SH-SY5Y (cell line): Measurements from ENCODE around the gene TMED1.

Source experiments
- GATA2 ChIP-seq: IDR thresholded peaks from 2 replicates; pipeline ENCODE4 v1.6.1; 2011; ENCODE audit warnings: mild to moderate bottlenecking, low read depth, low read length
- GATA3 ChIP-seq: IDR thresholded peaks from 2 replicates; pipeline ENCODE4 v1.6.1; 2011; ENCODE audit warnings: low read depth, mild to moderate bottlenecking, low read length, moderate library complexity

Gene TMED1

GRCh38 chr19:10846500-10847202 lies 10.6 kb upstream of the TMED1 start:
- TF ChIP-seq GATA2: no peak
- no peak for TF ChIP-seq GATA3

DNA sequence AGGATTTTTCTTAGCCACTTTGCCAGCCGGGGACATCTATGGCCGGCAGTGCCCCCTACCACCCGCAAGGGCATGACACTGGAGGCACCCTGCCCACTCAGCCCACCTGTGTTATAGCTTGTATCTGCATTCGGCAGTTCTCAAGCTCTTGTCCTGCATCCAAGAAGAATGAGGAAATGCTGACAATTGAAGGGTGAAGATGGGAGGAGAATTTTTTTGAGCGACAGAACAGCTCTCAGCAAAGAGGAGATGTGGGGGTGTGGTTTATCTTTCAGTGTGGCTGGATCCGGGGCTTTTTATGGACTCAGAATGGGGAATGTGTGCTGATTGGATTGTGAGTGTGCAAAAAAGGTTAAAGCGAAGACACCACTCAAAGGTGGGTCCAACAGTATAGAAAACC lies 6.8 kb upstream of the TMED1 start:
- no peak for TF ChIP-seq GATA3
- TF ChIP-seq GATA2: no peak

DNA sequence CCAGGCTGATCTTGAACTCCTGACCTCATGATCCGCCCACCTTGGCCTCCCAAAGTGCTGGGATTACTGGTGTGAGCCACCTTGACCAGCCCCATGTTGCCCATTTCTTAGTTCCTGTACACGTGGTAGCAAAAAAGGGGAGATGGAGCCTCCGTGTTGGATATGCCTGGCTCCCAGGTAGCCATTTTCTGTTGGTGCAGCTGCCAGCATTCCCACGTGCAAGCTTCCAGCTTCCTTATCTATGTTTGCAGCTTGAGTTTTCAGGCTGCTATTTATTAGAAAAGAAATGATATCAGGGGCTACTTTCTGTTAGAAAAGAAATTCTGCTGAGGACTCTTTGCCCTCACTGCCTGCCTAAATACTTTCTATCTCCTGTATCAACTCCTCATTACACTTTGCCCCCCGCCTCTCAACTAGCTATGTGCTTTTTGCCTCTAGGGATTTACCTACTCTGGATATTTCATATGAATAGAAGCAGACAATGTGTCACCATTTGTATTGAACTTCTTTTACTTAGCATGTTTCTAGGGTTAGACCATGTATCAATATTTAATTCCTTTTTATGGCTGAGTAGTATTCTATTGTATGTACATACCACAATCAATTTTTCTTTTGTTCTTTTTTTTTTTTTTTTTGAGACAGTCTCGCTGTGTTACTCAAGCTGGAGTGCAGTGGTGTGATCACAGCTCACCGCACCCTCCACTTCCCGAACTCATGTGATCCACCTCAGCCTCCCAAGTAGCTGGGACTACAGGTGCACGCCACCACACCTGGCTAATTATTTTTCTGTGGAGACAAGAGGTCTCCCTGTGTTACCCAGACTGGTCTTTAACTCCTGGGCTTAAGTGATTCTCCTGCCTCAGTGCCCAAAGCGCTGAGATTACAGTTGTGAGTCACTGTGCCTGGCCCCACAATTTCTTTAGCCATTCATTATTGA lies 3.4 kb upstream of the TMED1 start:
- TF ChIP-seq GATA2 (no peak), GATA3 (no peak)

DNA sequence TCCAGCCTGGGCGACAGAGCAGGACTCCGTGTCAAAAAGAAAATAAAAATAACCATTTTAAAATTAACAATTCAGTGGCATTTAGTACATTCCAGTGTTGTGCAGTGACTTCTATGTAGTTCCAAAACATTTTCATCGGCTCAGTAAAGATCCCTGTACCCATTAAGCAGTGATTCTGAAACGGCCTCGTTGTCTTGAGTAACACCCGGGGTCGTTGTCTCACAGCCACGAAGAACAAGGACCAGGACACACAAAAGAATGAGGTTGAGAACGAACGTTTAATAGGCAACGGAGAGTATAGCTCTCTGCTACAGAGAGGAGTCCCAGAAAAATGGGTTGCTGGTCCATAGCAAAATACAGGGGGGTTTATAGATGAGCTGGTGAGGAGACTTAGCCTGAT lies 2.4 kb upstream of the TMED1 start:
- TF ChIP-seq GATA2: no peak
- TF ChIP-seq GATA3: no peak

DNA sequence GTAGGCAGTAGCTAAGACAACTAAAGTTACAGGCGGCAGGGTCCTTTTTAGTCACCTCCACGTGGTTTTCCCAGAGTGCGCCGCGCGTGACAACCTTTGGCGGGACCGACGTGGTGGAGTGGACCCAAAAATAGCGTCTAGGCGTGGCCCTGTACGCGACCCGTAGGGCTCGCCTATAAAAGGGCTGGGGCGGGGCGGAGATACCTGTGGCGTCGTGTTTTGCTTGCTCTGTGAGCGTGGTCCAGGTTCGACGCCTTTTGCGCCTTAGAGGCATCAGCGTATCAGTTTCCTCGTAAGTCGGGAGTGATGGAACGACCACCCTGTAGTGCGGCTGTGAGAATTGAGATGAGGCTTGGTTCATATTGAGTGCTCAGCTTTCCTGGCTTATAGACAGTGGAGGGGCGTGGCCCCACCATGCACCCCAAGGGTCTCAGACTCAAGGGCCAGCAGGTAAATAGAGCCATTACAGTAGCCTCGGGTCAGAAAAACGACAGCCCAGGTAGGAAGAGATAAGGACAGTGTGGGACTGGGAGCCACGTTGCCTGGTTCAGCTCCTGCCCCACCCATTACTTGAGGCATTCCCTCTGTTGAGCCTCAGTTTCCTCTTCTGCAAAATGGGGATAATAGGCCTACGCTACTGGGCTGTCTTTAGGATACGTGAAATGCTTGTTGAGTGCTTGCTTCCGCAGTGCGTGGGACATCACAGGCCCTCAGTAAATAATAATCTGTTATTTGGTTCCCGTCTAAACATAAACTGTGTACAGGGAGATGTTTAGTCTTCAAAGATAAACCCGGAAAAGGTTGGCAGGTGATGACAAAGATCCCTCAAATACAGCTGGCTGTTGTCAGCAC lies 693 bp upstream of the TMED1 start:
- TF ChIP-seq GATA3 (no peak), GATA2 (no peak)

DNA sequence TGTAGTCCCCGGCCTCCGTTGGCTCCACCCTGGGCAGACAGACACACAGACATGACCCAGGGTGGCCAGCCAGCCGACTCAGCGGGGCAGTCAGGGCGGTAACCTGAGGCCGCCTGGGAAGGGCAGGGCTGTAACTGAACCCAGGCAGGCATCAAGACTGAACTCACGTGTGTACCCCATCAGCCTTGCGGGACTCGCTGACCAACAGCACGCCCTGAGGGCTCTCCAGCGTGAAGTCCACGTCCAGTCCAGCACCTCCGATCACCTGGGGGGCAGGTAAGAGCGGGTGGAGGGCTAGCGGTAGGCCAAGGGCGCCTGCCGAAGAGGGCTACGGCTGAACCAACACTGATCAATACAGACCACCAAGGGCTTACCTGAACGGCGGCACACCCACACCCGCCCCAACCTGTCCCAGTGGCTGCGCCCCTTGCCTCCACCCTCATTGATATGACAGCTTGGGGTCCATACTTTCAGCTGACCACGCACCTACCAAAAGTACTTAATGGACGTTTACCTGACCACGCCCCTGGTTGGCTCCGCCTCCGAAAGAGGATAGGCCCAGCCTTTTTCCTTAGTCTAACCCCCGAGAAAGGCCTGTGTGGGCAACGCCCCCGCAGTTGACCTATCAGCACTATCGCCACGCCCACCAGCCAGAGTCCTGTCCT lies 791 bp downstream of the TMED1 start:
- TF ChIP-seq GATA3 (no peak), GATA2 (no peak; the same call in 1 of the 2 replicates)

DNA sequence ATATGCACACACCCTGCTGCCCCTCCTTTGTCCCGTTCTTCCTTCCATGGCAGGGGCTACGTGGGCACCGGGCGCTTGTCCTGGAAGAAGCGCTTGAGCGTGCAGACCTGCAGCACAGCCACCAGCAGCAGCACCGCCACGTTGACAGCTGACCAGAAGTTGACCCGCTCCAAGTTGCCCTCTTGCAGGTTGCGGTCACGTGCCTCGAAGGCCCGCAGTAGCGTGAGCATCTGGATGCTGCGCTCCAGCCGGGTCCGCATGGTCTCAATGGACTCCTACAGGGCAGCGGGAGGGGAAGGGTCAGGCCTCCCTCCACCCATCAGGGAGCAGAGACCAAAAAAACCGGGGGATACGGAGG lies 3.1 kb downstream of the TMED1 start:
- no peak for TF ChIP-seq GATA2
- TF ChIP-seq GATA3: no peak

DNA sequence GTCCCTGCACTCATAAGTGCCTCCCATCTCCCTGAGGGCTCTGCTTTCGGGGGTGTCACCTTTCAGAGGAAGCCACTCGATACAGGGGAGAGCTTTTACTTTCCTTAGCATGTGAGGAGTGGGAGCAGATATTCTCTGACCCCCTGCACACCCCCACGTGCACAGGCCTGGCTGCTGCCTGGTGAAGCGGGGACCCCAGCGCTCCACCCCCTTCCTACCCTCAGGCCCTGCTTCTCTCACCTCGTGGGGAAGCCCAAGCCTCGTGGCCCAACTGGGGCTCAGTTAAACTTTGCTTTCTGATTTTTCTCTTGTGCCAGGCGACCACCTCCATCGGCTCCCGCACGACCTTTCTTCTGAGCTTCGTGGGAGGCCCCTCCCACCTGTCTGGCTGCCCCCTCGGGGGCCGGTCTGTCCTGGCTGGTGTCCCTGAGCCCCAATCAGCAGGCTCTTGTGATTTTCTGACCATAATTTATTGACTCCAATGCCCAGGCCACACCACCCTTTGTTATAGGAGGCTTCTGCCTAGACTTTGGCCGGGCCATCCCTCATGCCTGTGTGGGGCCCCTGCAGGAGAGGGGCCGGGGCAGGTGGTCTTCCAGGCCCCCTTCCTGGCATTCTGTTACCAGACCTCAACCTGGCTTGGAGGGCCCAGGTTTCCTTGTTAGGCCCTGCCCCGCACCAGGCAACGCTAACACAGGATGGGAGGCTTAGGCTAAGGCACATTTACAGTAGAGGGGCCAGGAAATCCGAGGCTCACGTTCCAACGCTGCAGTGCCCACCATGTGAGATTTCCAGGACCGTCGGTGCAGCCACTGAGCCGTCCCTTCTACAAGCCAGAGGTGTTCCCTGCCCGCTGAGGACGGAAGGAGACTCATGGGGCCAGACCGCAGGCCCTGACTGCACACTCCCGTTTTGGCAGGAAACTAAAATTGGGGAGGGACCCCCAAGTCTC lies 3.7 kb downstream of the TMED1 start:
- no peak for TF ChIP-seq GATA3
- TF ChIP-seq GATA2: no peak

GRCh38 chr19:10830931-10831779 lies 4.9 kb downstream of the TMED1 start:
- TF ChIP-seq GATA2 (no peak), GATA3 (no peak)

- TF ChIP-seq GATA3 (no peak), GATA2 (no peak)
These were observed 5.6 kb downstream of the TMED1 start for GRCh38 chr19:10830370-10830769.

- TF ChIP-seq GATA3: no peak
- TF ChIP-seq GATA2: no peak
These were observed 6.0 kb downstream of the TMED1 start for GRCh38 chr19:10829967-10830366.
